Stimulated activated CD8-positive, alpha-beta memory T cell treated with anti-CD3 and anti-CD28 coated beads, Interleukin-7, amount 100 ng/mL, for 24 hours (primary cell): Measurements from ENCODE around the gene HNMT.
"Not testable (repeated sequence)": the region's sequence is repeated elsewhere in the genome, so short reads cannot be mapped to it uniquely, and the experiment has no call there.

Experiments
- DNase-seq: peaks from one replicate; pipeline ENCODE4 v3.0.0-alpha.2; 2020; ENCODE audit warnings: low read depth

The HNMT gene

DNA sequence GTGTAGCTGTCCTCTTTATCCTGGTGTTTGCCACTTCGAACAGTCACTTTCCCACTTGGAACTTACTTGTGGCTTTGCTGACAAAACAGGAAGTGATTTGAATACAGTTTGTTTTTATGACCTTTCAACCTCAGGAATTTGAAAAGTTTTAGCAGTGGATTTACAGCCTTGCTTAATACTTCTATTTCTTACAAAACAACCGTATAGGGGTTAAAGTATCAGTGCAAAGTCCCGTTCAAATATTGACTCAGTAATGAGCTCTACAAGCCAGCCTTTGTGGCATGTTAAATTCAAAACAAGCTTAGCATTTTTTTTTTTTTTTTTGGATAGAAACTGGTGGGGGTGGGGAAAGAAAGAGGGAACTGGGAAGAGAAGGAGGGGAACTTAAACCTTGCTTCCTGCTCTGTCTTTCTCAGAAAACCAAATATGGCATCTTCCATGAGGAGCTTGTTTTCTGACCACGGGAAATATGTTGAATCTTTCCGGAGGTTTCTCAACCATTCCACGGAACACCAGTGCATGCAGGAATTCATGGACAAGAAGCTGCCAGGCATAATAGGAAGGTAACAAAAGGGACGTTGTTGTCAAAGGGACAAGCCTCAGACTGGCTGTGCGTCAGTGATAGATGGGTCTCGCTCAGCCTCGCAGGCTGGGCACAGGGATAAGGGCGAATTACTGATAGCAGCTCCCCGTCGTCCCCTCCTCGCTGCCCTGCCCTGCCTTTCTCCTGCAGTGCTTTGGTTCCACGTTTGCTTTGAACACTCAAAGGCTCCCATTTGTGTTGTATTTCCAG, at the start of gene HNMT:
Gene HNMT, plus strand, starts transcription at position 408 of the 793 bp plus-strand sequence. Its CDS starts 19 bp downstream, at position 427.
- DNase-seq, result no peak

DNA sequence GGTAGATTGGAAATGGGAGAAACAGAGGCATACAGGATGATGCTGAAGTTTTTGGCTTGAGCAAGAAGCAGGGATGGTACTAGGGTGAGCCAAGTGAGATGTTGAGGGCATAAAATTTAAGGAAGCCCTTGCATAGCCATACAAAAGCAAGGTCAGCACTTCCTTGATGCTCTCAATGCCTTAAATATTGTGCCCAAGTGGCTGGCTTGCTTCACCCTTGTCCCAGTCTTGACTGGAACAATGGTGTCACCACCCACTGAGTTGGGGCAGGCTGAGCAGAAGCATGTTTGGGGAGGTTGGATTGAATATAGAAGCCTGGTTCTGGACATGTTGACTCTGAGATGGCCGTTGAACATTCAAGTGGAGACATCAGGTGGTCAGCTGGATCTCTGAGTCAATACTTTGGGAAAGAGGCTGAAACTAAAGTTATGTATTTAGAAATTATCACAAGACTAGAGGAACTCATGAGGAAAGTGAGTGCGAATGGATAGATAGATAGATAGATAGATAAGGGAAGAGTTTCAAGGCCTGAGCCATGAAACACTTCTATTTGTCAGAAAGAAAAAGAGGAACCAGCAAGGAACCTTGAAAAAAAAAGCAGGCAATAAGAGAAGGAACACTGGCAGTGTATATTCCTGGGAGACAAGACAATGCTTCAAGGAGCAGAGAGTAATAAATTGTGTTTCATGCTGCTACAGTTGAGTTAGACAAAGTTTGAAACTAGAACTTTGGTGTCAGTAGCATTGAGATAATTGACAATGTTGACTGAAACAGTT, 43.0 kb upstream of the HNMT start:
- no peak for DNase-seq

DNA sequence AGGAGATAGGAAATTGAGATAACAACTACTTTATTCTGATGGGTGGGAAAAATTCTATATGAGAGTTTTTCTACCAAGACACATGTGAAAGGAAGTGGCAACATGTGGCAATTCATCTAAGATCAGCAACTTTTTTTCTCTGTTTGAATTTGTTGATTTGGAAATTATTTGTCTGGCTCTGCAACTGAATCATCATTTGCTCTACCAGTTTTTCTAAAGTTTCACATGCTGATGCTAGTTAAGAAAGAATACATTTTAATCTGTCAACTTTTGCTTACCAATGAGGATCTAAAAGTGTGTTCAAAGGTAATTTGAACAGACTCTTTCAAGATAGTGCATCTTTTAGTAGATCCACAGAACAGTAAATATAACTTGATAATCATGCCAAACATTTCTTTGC, 42.1 kb upstream of the HNMT start:
- not testable (repeated sequence) for DNase-seq

DNA sequence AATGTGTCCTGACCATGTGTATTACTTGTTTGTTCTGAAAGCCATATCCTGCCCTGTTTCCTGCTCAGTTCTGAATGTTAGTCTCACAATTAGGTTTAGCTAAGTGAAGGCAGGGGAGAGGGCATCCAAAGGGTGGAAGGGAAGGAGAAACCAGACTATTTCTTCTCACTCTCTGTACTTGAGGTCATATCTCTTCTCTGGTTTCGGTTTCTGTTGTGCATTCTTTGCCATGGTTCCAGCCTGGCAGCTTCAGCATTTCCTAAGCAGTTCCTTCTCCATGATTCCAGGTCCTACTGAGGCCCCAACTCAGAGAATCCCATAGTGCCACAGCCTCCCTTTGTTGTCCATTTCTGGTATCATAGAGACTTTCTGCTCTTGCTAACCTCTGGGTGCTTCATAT, 40.3 kb upstream of the HNMT start:
- no peak for DNase-seq

DNA sequence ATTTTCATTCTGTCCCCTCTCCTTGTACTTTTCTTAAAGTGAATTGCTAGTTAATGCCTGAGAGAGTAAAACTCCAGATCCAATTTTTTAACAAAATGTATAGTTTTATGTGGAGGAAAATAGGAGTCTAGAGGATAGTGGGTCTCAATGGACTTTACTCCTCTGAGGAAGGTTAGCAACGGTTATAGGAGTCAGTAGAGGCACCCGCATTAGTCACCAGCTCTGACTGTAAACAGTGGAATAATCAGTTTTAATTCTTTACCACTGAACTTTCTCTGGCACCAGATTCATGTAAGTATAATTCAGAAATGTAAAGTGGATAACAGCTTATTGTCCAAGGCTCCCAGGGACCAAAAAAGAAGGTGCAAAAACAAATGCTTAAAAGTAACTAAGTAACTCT, 38.7 kb upstream of the HNMT start:
- DNase-seq, result no peak

DNA sequence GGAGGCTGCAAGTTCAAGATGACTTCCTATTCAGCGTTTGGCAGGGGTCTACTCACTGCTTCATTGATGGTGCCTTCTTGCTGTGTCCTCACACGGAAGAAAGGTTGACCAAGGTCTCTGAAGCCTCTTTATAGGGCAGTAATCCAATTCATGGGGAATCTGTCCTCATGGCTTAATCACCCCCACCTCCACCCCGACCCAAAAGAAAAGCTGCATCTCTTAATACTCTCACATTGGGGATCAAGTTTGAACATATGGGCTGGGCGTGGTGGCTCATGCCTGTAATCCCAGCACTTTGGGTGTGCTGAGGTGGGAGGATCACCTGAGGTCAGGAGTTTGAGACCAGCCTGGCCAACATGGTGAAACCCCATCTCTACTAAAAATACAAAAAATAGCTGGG, 36.4 kb upstream of the HNMT start:
- DNase-seq, result no peak

DNA sequence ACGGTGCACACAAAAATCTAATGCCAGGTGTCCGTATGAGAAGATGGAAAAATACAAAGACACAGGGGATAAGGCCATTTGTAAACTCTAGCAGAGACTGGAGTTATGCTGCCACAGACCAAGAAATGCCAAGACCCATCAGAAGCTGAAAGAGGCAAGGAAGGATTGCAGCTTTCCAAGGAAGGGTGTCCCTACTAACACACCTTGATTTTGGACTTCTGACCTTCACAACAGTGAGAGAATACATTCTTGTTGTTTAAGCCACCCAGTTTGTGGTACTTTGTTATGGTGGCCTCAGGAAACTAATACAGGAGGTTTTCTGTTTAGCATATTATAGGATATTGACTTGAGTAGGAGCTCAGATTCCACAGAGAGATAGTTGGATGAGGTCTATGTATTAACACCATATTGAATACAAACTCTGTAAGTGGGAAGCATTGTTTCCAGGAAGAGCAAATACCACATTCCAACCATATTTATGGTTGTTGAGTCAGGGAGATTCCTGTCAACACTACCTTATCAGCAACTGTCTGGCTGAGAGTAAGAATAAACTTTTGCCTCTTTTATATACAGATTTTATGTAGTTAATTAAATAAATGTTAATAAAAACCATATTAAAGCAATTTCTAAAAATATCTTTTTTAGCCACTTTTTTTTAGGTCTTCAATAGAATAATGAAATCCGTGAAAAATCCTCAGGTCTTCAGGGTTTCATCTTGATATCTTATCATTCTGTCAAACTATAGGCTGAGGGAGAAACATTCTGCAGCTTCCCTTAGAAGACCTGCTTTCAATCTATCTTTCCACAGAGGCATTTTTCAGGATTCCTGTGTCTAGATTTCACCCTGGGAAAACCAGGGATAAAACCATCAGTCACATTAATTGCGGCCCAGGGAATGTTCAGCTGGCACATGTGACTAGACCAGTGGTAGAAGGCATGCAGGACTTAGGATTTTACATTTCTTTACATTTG, 35.4 kb upstream of the HNMT start:
- no peak for DNase-seq

DNA sequence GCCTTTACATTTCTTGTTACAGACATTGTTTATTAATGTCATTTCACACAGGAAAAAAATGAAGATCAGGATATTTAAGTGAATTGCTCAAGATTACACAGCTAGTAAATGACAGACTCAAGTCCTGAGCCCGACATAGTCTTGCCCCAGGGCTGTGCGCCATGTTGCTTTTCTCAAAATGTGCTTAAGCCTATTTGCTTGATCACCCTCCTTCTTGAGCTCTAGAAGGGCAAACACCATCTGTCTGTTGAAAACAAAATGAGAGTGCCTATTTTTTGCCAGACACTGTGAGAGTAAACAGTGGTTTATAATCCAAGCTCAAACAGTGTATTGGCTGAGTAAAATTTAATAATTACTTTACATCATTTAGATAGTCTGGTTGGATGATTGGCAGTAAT, 34.8 kb upstream of the HNMT start:
- no peak for DNase-seq

DNA sequence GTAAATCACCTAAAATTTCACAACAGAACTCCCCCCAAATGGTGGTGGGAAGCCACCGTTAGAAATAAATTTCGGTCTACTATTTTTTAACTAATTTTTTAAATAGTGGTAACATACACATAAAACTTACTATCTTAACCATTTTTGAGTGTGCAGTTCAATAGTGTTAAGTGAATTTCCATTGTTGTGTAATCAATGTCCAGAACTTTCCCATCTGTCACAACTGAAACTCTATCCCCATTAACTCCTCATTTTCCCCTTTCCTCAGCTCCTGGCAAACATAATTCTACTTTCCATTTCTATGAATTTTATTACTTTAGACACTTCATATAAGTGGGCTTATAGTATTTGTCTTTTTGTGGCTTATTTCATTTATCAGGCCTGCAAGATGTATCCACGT, 34.1 kb upstream of the HNMT start:
- DNase-seq, result no peak

DNA sequence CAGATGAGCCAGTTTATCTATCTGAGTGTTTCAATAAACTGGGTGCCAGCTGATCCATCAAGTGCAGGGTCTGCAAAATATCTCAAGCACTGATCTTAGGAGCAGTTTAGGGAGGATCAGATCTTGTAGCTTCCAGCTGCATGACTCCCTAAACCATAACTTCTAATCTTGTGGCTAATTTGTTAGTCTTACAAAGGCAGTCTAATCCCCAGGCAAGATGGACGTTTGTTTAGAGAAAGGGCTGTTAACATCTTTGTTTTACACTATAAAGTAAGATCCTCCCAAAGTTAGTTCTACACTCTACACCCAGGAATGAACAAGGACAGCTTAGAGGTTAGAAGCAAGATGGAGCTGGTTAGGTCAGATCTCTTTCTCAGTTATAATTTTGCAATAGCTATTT, 28.7 kb upstream of the HNMT start:
- no peak for DNase-seq

DNA sequence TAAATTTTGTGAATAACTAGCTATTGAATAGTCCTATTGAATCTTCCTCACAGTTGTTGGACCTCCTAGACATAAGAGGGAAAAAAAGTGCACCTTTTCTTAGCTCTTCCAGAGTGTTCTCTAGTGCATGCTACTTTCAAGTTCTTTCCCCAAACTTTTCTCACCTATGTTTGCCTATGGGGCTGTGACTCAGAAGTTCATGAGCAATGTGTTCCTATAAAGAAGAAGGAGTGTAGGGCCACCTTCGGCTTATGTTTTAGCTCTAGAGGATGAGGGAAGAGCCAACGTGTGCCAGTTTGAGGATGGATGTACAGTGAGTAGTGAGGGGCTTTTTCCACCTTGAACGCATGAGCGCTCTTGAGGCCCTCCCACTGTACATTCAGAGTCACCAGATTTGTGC, 27.0 kb upstream of the HNMT start:
- DNase-seq, result no peak

DNA sequence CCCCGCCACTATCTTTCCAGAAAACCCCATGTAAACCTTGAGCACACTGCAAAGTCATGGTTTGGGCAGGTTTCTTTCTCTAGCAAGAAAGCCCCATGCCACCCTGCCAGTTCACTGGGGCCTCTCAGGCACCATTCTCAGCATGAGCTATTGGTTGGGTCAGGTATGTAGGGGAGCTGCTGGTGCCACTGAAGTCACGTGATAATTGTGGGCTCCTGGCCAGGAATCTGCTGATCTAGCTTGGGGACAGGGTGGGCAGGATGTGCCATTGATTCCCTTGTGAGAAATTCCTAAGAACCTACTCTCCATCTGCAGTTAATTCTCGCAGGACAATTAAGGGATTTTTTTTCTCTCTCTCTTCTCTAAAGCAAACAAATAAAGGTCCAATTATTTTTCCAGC, 26.5 kb upstream of the HNMT start:
- DNase-seq, result no peak

DNA sequence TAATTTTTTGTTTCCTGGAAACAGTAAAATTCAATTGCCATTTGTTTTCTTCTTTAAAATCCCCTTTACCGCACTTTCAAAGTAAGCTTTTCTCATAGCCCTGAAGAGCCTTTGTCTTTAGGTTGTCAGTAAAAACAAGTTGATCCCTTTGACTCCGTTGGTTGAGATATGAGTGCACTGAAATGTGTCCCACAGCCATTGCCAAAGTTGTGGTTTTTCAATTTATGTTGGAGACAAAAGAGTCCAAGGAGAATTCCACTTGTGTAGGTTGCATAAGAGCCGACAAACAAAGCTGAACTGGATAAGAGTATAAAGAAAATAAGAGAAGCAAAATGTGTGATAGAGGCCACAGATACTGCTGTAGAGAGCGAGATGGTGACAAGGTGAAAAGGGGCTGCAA, 26.1 kb upstream of the HNMT start:
- no peak for DNase-seq

DNA sequence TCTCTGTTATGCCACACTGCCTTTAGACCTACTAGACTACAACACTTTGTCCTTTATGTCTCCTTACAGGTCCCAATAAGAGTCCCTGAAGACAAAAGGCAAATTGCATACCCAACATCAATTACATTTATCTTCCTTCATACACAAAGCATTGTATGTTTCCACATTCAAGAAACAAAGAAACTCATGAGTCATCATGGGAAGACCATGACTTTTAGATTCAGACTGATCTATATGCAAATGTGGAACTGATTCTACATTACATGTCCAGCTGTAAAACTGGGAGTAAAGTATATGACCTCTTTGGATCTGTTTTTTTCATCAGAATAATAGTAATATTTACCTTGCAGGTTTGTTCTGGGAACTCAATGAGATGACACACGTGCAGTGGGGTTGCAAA, 25.2 kb upstream of the HNMT start:
- DNase-seq, result no peak

DNA sequence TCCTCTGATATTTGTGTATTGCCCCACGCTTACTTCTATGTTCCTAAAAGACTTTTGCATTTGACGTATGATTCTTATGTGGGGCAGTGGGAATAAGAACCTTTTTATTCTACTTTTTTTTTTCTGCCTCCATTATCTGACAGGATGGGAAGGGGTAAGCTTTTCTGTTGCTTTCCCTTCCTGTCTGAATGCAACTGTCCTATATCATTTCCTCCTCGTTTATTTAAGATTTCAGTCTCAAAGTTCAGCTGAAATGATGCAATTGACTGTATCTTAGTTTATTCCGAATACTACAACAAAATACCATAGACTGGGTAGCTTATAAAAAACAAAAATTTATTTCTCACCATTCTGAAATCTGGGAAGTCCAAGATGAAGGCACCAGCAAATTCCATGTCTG, 24.1 kb upstream of the HNMT start:
- DNase-seq, result no peak

DNA sequence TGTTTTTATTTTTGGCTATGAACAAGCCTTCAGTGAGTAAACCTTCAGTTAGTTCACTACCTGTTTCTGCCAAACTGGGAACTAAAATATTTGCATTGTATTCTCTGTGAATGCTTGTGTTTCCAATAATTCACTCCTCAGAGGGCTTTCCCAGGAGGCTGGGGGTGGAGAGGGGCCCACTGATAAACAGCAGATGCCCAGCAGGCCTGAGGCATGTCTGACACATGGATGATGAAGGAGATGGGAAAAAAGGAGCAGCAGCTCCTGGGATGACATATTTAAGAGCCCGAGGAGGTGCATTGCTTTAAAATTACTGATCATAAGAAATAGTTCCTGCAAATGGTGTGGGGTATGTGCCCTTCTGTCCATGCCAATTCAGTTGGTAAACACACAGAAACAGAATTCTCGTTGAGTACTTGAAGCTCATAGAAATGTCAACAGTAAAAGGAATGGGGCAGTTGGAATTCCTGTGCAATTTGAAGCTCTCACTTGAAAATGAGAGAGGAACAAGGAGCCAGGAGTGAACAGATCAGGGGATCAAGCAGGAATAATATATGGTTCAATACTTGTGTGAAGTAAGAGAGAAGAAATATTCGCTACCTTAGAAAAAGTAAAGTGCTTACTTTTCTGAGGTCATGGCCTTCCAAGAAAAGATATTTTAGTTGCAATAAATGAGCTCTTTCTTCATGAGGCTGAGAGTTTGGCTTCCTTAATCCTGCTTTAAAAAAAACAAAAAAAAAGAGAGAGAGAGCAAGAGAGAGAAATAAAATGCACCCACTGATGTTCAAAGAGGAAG, 22.0 kb upstream of the HNMT start:
- DNase-seq, result no peak

DNA sequence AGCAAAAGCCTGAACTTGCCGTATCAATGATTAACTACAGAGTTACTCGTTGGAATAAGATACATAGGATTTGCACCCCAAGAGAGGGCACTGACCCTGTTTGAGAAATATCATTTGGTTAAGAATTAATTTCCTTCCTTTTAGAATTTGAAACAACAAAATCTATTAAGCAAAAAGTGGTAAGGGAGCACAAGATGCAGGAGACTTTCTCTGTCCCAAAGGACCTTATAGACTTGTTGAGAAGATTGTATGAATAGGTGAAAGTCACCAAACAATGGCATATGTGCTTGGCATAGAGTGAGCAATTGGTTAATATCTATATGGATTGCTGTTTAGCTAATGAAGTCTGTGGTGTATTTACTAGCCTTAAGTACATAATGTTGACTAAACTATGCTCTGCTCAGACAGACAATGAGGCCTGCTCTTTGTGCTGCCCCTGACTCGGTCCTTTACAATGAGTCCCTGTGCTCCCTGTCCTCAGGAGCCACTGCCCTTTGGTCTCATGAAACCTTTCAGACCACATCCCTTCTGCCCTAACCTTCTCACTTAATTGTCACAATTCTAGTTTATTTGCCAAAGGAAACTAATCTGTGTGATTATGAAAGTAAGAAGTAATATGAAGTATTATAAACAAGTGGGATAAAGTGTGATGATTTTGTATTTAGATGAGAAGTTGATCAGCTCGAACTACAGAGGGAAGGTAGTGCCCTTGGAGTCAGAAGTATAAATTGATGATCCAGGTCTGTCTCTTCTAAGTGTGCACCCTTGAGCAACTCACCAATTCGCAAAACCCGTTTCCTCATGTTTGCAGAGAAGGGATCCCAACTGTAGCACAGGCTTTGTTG, 21.2 kb upstream of the HNMT start:
- no peak for DNase-seq

DNA sequence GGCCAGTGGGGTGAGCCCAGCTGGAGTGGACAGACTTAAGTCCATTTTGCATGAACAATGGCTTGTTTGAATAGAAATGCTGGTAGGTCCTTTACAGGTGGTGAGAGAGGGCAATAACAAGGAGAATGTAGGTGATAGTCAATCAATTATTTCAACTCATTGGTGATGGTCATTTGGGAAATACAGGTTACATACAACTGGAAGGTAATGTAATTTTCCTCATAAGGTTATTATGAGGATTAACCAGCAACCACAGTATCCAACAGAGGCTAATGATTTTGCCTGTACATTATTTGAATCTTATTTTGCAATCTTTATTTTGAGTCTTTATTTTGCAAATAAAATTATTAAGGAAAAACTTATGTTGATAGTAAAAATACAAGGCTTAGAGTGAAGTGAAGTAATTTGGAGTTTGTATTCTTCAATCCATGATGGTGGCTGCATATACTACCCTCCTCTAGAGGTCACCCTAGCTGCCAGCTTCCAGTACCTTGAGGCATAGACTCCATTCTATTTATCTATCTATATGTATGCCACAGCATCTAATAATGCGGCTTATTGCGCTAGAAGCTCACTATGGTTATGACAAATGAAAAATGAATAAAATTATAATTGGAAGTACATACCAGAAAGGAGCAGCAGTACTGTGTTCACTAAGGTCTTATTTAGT, 20.5 kb upstream of the HNMT start:
- DNase-seq, result no peak

DNA sequence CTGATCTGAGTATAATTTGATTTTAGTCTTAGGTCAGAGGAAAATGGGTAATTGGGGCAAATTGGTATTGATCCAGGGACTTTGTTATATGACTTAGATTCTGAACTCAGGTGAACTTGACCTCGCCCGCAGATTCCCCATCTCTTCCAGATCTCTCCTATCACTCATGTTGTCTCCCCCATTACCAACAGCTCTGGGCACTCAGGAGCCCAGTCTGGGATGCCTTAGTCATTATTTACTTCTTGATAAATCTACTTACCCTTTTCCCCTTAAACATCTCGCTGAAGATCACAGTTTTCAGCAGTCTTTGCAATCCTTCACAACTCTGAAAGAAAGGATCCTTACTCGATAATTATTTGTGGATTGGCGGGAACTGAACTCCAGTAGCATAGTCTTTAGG, 19.6 kb upstream of the HNMT start:
- DNase-seq, result no peak

DNA sequence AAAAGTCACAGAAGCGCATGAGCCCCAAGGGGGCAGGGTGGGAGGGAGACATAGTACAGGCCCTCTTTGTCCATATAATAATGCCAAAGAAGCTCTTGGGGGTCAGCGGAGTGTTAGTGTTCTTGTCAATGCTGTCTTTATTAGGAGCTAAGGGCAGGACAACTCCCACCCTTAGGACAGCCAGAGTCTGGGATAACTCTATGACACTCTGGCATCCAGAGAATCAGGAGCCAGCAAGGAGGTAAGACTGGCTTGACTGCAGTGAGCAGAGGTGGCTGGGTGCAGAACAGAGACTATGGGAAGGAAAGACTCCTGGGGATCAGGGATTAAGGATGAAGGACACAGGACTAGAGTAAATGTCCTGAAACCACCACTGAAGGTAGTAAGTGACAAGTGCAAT, 19.0 kb upstream of the HNMT start:
- DNase-seq, result no peak
